Left forelimb (tissue), 1 donor: ENCODE measurements around the gene FAM124B.

Experiments used
- DNase-seq: peaks from one replicate; pipeline ENCODE4 v3.0.0-alpha.2; 2018; ENCODE audit warnings: low spot score

Gene FAM124B

GRCh38 chr2:224379986-224380385 lies 21.9 kb downstream of the FAM124B start:
- no peak for DNase-seq

GRCh38 chr2:224379172-224379571 lies 22.7 kb downstream of the FAM124B start:
- DNase-seq: no peak

DNA sequence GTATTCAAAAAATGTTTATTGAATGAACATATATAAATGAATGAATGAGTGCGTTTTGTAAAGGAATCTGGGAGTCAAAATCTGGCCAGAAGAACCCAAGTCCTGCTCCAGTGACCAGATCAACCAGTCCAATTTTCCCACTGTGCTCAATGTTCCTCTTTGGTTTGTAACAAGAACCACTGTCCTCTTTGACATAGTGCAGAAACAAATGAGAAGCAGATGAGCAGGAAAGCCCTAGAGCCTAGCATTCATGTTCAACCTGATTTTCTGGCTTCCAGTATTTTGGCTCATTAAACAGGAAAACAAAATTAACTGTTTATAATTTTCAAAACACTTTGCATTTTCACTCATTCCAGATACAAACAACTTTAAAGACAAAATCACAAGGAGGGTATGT lies 23.2 kb downstream of the FAM124B start:
- no peak for DNase-seq

DNA sequence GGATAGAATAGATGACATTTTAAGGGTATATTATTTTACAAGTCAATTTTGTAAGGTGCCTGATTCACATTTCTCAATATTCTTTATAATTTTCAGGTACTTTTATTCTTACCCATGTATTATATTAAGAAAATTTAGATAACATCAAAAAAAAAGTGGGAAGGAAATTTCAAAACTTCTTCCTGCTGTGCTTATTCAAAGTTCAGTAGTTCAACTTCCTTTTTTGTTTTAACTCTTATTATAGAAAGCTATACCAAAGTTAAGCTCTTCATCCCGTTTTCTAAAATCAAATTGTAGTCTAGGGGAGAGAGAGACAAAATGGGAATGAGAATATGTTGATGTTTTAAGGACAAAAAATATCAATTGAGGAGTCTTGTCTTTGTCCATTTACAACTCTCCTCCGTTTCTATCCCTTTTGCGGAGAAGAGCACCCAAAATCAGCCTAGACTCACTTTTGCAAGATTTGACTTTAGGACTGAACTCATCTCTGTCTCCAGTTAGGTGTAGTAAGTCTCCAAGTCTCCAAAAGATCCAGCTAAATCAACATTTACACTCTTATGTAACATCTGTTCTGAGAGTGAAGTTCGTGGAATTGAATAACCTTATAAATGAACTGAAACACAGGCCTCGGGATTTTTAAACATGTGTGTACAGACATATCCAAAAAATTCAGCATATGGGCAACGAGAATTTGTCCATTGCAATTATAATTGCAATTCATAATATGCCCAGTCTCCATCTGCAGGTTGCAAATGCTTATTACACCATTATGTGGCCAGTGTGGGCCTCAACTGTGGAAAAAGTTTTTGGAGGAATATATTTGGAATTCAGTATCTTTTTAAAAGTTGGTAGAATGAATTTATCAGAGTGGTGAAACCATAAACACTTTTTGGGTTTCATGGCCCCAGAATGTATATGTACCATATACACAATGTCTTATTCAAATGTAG lies 23.9 kb downstream of the FAM124B start:
- DNase-seq: no peak

GRCh38 chr2:224372641-224373040 lies 29.3 kb downstream of the FAM124B start:
- no peak for DNase-seq

DNA sequence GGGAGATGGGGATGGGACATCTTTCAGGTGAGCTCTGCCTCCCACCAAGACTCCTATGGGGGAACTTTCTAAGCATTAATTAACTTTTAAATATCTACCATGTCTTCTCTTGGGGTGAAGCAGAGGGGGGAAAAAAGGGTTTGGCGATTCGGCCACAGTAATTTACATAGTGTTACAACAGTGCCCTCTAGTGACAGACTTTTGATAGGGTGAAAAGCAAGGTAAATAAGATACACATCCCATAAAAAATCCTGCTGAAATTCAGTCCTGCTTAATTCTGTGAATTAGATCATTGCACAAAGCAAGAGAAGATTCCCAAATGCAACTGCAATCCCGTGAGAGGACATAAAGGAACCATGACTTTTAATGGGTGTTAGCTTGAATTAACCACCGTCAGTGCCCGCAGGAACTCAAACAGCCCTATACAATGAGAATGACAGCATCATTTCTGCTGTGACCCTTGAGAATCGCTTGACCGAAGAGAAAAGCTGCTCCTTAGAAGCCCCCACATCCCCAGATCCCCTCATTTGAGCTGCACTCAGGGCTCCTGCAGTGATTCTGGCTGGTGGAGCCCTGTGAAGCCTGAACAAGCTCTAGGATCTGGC lies 32.8 kb downstream of the FAM124B start:
- DNase-seq: no peak

DNA sequence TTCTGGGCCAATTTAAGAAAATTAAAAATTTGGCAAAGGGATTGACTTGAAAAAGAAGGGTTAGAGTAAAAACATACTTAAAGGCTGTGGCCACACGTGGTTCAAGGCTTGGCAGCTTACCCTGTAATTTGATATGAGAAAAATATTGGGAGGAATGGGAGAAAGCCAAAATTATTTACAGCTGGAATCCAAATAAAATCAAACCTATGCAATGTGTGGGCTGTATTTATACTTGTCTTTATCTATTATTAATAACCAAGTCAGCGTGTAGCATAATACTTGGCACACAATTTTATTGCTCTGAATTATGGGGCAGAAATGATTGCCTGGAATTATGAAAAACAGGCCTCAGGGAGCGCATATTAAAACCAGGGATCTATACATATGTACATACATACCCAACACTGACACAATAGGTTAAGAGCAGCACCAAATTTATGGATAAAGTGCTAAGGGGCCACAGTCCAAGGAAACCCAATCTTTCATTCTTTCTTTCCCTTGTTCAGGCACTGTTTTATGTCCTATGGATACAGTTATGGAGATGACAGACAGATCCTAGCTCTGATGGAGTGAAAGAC lies 35.6 kb downstream of the FAM124B start:
- DNase-seq: no peak

DNA sequence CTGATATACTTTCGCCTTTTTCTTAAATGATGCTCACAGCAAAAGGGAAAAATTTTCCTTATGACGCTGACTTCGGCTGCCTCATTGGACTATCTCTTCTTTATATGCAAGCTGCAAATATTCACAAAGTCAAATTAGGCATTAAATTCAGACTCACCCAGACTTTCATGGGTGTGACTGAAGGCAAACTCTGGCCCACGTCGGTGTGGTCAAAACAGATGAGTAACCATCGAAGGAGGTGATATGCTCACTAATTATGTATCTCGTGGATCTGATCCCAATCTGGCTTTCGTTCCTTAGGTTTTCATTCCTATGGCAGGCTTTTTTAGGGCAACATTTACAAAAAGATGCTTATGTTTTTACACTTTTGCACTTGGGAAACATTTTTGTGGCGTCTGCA lies 36.6 kb downstream of the FAM124B start:
- no peak for DNase-seq

- no peak for DNase-seq
Observed at GRCh38 chr2:224363281-224363680, 38.6 kb downstream of the FAM124B start.

- no peak for DNase-seq
Observed at GRCh38 chr2:224362094-224362493, 39.8 kb downstream of the FAM124B start.

DNA sequence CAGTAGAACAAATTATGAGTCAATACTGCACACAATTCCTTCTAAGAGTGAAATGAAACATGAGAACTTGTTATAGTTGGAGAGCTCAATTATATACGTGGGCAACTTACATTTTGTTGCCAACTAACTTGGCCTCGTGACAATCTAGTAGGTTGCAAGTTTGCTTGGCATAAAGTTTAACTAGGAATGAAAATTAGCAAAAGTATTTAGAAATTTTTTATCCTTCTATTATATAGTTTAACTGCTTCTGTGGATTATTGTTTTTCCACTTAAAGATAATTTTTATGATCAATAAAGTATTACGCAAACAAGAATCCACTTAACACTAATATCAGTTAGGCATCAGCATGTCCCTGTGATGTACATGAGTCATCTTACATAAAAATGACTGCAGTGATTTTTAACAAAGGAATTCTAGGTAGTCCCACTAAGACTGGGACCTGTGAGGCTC lies 41.1 kb downstream of the FAM124B start:
- no peak for DNase-seq

GRCh38 chr2:224359569-224359968 lies 42.3 kb downstream of the FAM124B start:
- DNase-seq: no peak

- DNase-seq: no peak
Observed at GRCh38 chr2:224357098-224357901, 44.6 kb downstream of the FAM124B start.

DNA sequence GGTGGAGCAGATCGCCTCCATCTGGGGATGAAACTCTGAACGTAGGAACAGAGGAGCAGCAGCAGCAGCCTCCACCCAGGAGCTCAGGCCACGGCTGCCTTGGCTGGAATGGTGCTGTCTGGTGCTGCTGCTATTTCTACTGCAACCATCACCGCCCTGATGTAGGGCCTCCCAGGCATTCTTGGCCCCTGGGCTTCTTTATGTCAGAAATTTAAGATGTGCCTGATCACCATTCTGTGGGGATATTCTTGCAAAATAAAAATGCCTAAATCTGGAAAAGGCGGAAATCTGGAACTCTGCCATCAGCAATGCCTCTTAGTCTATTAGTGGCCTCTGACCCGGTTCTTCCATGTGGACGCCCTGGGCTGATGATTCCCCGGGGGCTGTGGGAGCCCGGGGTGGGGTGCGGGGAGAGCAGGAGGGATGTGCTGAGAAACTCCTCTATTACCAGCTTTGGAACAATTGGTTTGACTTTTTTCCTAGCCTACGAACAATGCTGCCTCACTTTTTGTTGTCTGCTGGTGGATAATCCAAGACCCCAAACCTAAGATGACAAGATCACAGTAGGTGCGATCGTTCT lies 47.2 kb downstream of the FAM124B start:
- DNase-seq: no peak

DNA sequence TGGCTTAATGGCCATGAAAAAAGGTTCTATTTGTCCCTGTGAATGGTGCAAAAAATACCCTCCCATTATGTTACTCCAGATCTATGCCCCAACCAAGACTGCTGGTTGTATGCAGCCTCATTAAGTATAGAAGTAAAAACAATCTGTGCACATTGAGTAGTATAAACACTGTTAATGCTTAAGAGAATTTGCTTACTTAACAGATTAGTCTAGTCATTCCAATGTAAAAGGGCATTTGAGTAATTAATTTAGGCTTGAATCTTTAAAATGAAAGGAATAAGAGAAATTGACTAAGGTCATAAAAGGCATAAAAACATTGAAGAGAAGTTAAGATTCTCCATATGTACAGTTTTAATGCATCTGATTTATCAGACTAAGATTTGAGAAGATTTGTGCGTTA lies 51.2 kb downstream of the FAM124B start:
- no peak for DNase-seq

GRCh38 chr2:224349396-224349795 lies 52.5 kb downstream of the FAM124B start:
- DNase-seq: no peak

- DNase-seq: no peak
Observed at GRCh38 chr2:224347176-224348051, 54.5 kb downstream of the FAM124B start.

GRCh38 chr2:224345492-224345891 lies 56.4 kb downstream of the FAM124B start:
- DNase-seq: no peak

GRCh38 chr2:224343226-224343625 lies 58.7 kb downstream of the FAM124B start:
- DNase-seq: no peak

GRCh38 chr2:224335991-224336390 lies 65.9 kb downstream of the FAM124B start:
- no peak for DNase-seq

DNA sequence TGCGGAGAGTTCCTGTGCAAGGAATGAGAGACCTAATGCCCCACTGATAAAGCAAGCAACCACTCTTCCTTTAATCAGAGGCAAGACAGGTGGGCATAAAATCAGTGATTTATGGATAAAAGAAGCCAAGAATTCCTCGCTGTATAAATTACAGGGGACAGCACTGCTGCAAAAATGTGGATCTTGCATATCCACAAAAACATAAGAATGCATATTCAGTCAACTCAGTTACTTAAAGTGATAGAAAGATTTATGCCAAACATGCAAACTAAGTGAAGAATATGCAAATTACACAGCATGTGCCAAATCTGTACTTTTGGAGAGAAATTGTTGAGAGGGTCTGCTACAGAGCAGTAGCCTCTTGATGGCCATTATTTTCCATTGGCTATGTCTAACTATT lies 67.2 kb downstream of the FAM124B start:
- no peak for DNase-seq
